ENCODE data around the gene UBE2E2.

GRCh38 chr3:23198801-23199200, 4.3 kb upstream of the UBE2E2 start:
- TF ChIP-seq EZH2 (IDR thresholded peaks at IDR 0.05; ENCODE audit: borderline replicate concordance, insufficient read depth, low read length, poor library complexity, severe bottlenecking) (no peak), TAF1 (IDR thresholded peaks at IDR 0.05; ENCODE audit: low read depth) (no peak)
